ENCODE results near the gene ZNF76. TPM values are rescaled to one million over a fixed set of nuclear protein-coding genes. Genes with fewer than 3 reads are reported as not detected.
A peak's percentile ranks its signal among the peaks of the same experiment; 100 is the strongest.

ZNF76 gene
- 8.2 and 15.6 TPM in 2 replicates for total RNA-seq (2014; rRNA removed; shearing (Covaris generic))

DNA sequence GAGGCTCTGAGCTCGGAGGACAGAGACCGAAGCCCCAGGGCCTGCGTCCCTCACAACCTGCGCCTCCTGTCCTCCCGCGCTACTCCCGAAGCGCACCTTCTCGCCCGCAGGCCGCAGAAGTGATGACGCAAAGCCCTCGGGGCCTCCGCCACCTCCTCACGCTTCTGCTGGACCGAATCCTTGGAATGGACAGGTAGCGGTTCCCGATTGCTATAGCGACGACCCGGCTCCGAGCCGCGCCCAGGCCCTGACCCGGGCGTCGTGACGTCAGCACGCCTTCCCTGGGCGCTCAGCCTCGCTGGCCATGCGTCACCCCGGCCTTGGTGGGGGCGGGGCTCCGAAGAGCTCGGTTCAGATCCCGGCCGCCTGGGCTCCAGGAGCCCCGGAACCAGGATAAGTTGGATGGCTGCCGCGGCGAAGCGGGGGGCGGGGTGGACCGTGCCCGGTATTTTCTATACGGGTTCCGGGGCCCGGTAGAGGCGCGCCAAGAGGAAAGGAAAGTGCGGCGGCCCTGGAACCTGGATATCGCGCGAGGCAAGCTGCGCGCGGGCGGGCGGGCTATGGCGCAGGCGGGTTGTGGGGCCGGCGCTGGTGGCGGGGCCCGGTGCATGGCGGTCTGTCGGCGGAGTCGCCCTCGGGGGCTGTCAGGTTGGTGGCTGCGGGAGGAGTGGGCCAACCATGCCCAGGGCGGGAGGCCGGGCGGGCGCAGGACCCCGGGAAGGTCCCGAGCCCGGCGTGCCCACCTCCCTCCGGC, at the start of gene ZNF76:
Gene ZNF76, plus strand, starts transcription at position 542 of the 754 bp plus-strand sequence. CDS start 21,417 bp downstream, outside the sequence.
- peak; percentile 97 to 99 for DNase-seq (ENCODE audit: low read depth in 1 of 2, low spot score in 2 of 2)
- peaks cover 11% of the 10 kb centered on the region for H3K4me1 ChIP-seq (replicated peaks)
- 0 out of 2 replicates have a peak, but pooled peaks cover 3% of the 10 kb centered on the region for H3K36me3 ChIP-seq
- peak within 1 kb of the TSS; percentile 89 for H3K4me3 ChIP-seq
- peak within 1 kb of the TSS; percentile 85 for H3K27ac ChIP-seq
- no peaks in the 10 kb centered on the region for H3K27me3 ChIP-seq (replicated peaks)
- 0 out of 2 replicates have a peak, but pooled peaks cover 2% of the 10 kb centered on the region for H3K9me3 ChIP-seq (replicated peaks)

DNA sequence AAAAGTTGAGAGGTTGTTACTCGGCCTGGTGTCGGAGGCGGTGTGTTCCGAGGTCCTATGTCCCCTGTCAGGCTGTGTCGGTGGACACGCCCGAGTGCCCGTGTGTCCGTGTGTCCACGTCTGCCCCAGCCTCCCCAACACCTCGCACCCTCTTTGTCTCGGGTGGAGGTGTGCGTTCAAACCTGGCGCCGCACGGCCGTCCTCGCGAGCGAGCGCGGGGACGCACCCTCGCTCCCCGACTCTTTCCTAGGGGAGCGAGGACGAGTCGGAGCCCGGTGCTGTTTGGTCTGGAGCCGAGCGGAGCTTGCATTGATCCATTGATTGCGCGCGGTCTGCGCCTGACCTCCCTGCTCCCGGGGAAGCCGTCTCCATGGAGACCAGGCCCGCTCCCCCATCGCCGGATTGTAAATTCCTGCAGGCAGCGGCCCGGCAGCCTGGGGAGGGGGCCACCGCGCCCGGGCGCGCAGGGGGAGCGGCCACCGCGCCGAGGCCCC, 46.2 kb upstream of the ZNF76 start:
- H3K4me1 ChIP-seq (replicated peaks): peaks cover 21% of the 10 kb centered on the region

DNA sequence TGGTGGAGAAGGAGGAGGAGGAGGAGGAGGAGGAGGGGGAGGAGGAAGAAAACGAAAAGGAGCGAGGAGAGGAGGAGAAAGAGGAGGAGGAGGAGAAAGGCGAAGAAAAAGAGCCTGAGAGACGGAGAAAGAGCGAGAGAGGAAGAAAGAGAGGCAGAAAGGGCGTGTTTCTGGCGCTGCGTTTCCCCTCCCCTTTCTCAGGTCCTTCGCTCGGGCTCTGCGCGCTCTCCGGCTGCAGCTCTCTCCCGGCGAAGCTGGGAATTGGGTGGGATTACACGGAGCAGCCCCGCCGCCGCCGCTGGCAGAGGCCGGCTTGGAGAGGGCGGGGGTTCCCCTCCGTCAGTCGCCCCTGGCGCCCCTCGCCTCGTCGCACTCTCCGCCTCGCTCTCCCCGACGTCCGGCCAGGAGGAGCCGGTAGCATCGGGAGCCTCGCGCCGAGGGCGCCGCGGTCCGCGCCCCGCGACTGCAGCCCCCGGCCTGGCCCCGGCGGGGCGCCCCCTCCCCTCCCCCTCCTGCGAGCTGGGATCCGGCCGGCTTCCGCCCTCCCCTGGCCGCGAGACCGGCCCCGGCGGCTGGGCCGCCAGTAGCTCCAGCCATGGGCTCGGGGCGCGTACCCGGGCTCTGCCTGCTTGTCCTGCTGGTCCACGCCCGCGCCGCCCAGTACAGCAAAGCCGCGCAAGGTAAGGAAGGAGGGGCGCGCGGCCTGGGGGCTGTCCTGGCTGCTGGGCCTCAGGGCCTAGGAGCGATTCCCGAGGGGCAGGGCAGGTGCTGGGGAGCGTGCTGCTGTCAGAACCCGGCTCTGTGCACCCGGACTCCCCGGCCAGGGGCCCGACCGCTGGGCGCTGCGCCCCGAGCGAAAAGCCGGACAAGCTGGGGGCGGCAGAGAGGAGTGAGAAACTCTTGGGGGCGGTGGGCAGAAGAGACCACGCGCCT, 45.4 kb upstream of the ZNF76 start, which contains the start of gene SCUBE3:
Gene SCUBE3, plus strand, starts transcription at position 133 of the 933 bp plus-strand sequence. Its CDS starts 463 bp downstream, at position 596.
- Histone ChIP-seq H3K9me3 (replicated peaks) (no peaks in the 10 kb centered on the region), H3K27ac (no peak within 1 kb of the TSS), H3K27me3 (replicated peaks) (0 out of 2 replicates have a peak, but pooled peaks cover 3% of the 10 kb centered on the region), H3K4me3 (peak within 1 kb of the TSS; percentile 56), H3K4me1 (replicated peaks) (peaks cover 21% of the 10 kb centered on the region), H3K36me3 (no peaks in the 10 kb centered on the region; the same call in 1 of the 2 replicates)
- DNase-seq (ENCODE audit: low read depth in 1 of 2, low spot score in 2 of 2): peak; percentile 59 to 62

More for the DNA sequence above, 46.2 kb upstream of the ZNF76 start:
- Histone ChIP-seq H3K4me3 (peak overlapping the region; percentile 56), H3K9me3 (replicated peaks) (no peaks in the 10 kb centered on the region), H3K27ac (no peak overlapping the region), H3K36me3 (no peaks in the 10 kb centered on the region), H3K27me3 (replicated peaks) (0 out of 2 replicates have a peak, but pooled peaks cover 3% of the 10 kb centered on the region)
- no peak for DNase-seq (ENCODE audit: low read depth in 1 of 2, low spot score in 2 of 2)

DNA sequence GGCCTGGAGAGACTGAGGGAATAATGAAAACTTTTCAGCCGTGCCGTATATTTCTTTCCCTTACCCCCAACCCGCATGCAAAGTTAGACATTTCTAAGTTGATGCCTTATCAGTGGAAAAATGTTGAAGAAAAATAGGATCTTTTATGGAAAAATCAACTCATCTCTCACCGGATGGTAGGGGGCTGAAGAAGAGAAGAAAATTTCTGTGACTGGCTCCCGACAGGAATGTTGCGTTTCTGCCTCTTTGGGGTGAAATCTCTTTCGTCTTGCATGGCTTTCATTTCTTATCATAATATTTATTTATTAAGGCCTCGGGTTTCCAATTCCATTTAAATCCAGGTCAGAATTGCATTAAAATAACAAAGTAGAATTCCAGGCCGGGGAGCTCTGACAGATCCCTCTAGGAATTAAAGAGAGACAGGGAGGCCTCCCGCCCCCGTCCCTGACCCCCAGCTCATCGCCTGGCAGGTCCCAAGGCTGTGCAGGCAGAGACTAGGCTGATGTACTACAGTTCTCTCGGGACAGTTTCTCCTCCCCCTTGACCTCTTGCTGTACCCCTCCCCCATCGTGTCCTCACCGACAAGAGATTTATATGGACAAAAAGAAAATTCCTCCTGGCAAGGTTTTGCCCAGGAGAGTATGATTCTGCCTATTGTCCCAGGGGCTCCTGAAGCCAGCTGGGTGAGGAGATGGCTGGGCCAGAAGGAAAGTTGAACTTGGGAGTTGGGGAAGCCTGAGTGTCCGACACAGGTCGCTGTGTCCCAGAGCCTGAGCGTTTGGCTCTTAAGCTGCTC, 44.5 kb upstream of the ZNF76 start:
- Histone ChIP-seq H3K27me3 (replicated peaks) (0 out of 2 replicates have a peak, but pooled peaks cover 3% of the 10 kb centered on the region), H3K4me3 (peak overlapping the region; percentile 56), H3K27ac (no peak overlapping the region)

DNA sequence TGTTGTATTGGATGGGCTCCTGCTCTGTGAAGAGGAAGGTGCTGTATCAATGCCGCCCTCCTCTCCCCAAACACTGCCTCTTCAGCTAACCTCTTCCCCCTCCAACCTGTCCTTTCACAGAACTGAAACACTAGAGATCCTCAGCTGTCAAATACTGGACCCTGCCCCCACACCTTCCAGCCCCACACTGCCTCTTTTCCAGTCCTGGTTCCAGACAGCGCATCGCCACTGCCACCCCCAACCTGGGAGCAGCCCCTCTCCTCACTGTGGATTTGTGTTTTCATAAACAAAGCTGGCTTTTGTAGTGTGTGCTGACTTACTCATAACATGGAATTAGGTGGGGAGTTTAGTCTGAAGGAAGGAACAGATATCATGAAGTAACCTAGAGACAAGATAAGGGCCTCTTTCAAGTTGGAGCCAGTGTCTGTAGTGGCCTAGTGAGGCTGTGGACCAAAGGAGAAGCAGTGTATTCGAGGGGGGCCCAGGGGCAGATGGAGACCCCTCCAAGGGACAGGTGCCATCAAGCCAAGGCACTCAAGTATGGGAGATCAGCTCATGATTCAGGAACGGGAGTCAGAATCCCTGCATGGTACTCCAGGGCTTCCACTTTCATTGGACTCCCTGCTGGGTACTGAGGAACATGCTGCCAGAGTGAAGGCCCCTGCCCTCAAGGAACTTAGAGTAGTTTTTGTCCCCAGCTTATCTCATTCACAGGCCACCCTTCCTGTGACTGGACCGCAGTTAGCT, 43.7 kb upstream of the ZNF76 start:
- no peak for DNase-seq (ENCODE audit: low read depth in 1 of 2, low spot score in 2 of 2)
- no peak overlapping the region for H3K27ac ChIP-seq
- no peaks in the 10 kb centered on the region; the same call in 1 of the 2 replicates for H3K9me3 ChIP-seq (replicated peaks)
- peaks cover 21% of the 10 kb centered on the region for H3K4me1 ChIP-seq (replicated peaks)
- 0 out of 2 replicates have a peak, but pooled peaks cover 3% of the 10 kb centered on the region for H3K27me3 ChIP-seq (replicated peaks)
- no peaks in the 10 kb centered on the region; the same call in 1 of the 2 replicates for H3K36me3 ChIP-seq
- H3K4me3 ChIP-seq: no peak overlapping the region

More for the DNA sequence above, 44.5 kb upstream of the ZNF76 start:
- H3K9me3 ChIP-seq (replicated peaks): no peaks in the 10 kb centered on the region; the same call in 1 of the 2 replicates
- no peak for DNase-seq (ENCODE audit: low read depth in 1 of 2, low spot score in 2 of 2)
- no peaks in the 10 kb centered on the region; the same call in 1 of the 2 replicates for H3K36me3 ChIP-seq
- H3K4me1 ChIP-seq (replicated peaks): peaks cover 21% of the 10 kb centered on the region

DNA sequence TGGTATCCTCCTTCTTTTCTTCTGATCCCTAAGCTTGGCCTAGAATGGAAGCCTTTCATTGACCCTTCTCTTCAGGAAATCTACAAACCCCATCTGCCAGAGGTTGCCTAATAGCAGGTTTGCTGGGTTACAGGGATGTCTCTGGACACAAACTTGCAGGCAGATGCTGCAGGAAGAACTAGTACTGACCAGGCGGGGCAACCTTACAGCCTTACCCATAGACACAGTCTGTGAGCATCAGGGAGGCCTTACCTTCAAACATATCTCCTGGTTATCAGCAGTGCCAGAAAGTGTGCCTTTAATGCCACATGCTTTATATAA, 43.2 kb upstream of the ZNF76 start:
- H3K9me3 ChIP-seq (replicated peaks): no peaks in the 10 kb centered on the region; the same call in 1 of the 2 replicates
- H3K4me1 ChIP-seq (replicated peaks): peaks cover 21% of the 10 kb centered on the region
- no peak overlapping the region for H3K4me3 ChIP-seq
- H3K27me3 ChIP-seq (replicated peaks): 0 out of 2 replicates have a peak, but pooled peaks cover 3% of the 10 kb centered on the region
- H3K27ac ChIP-seq: no peak overlapping the region
- DNase-seq (ENCODE audit: low read depth in 1 of 2, low spot score in 2 of 2): no peak
- H3K36me3 ChIP-seq: no peaks in the 10 kb centered on the region; the same call in 1 of the 2 replicates

DNA sequence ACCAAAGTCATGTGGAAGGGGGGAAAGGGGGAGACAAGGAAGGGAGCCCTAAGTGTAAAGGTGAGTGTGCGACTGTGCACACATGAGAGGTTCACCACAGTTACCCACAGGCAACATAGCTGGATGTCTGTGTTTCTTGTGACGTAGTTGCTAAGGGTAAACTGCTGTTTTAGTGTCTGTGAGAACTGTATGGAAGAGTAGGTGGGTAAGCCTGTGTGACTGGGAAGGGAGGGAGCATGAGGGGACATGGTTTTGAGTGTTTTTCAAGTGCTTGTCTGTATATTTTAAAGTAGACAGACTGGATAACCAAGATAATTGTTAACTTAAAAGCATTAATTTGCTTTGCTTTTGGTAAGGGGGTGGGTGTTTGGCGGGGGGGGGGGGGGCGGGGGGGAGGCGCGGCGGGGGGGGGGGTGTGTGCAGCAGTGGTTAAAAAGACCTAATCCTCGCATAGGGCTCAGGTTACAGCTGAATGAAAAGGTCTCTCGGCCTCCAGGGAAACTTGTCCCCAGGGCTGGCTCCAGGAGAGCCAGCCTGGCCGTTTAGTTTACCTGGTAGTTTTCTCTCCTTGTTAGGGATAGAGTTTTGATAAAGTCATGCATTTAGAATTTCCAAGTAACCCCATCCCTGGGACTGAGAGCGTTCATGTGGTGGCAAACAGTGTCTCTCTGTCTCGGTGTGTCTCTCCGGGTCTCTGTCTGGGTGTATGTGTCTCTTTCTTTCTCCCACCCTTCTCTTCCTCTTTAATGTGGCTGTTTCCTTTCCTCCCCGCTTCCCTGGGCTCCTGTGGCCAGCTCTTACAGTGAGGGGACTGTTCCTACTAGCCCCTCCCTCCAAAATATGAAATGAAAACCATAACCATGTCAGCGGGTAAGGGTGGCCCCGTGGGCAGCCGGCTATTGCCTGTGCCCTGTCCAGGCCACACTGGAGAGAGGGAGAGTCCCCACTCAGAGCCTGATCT, 42.4 kb upstream of the ZNF76 start:
- Histone ChIP-seq H3K27me3 (replicated peaks) (0 out of 2 replicates have a peak, but pooled peaks cover 3% of the 10 kb centered on the region), H3K36me3 (no peaks in the 10 kb centered on the region; the same call in 1 of the 2 replicates), H3K27ac (no peak overlapping the region), H3K4me3 (no peak overlapping the region), H3K4me1 (replicated peaks) (peaks cover 21% of the 10 kb centered on the region), H3K9me3 (replicated peaks) (no peaks in the 10 kb centered on the region; the same call in 1 of the 2 replicates)
- DNase-seq (ENCODE audit: low read depth in 1 of 2, low spot score in 2 of 2): no peak

DNA sequence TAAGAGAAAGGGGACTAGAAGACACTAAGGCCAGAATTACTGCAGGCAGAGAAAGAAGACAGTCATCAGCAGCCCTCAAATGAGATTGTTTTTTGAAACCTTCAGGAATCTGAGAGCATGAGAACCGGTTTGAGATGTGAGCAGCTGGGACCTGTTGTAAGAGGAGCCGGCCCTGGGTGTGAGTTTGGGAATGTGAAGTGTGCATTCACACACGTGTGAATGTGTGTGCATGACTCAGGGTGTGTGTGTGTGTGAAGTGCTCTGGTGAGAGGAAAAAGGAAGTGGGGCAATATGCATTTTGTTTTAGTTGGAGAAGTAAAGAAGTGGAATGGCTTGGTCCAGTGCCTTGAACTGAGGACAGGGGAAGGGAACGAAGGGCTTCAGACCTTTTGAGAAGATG, 41.5 kb upstream of the ZNF76 start:
- no peak for DNase-seq (ENCODE audit: low read depth in 1 of 2, low spot score in 2 of 2)
- H3K27ac ChIP-seq: no peak overlapping the region
- H3K4me1 ChIP-seq (replicated peaks): peaks cover 21% of the 10 kb centered on the region
- H3K27me3 ChIP-seq (replicated peaks): 0 out of 2 replicates have a peak, but pooled peaks cover 3% of the 10 kb centered on the region
- no peaks in the 10 kb centered on the region; the same call in 1 of the 2 replicates for H3K36me3 ChIP-seq
- no peaks in the 10 kb centered on the region; the same call in 1 of the 2 replicates for H3K9me3 ChIP-seq (replicated peaks)
- H3K4me3 ChIP-seq: no peak overlapping the region

DNA sequence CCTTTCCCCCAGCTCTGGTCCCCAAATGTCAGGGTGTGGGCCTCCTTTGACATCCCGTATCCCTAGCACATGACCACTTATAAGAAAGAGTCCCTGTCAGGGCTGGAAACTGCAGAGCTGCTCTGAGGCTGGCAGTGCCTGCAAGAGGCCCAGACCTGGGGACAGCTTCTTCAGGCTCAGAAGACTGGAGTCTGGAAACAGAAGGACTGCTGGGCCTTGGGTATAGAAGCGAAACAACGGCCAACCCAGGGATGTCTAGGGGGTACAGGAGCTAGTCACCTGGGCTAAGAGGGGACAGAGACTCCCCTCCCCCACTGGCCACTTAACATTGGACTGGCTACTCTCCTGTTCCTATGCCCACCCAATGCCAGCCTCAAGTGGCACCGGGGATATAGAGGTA, 41.1 kb upstream of the ZNF76 start:
- H3K9me3 ChIP-seq (replicated peaks): no peaks in the 10 kb centered on the region; the same call in 1 of the 2 replicates
- H3K27ac ChIP-seq: no peak overlapping the region
- peaks cover 18% of the 10 kb centered on the region for H3K4me1 ChIP-seq (replicated peaks)
- 0 out of 2 replicates have a peak, but pooled peaks cover 3% of the 10 kb centered on the region for H3K27me3 ChIP-seq (replicated peaks)
- no peaks in the 10 kb centered on the region; the same call in 1 of the 2 replicates for H3K36me3 ChIP-seq
- no peak for DNase-seq (ENCODE audit: low read depth in 1 of 2, low spot score in 2 of 2)
- no peak overlapping the region for H3K4me3 ChIP-seq

DNA sequence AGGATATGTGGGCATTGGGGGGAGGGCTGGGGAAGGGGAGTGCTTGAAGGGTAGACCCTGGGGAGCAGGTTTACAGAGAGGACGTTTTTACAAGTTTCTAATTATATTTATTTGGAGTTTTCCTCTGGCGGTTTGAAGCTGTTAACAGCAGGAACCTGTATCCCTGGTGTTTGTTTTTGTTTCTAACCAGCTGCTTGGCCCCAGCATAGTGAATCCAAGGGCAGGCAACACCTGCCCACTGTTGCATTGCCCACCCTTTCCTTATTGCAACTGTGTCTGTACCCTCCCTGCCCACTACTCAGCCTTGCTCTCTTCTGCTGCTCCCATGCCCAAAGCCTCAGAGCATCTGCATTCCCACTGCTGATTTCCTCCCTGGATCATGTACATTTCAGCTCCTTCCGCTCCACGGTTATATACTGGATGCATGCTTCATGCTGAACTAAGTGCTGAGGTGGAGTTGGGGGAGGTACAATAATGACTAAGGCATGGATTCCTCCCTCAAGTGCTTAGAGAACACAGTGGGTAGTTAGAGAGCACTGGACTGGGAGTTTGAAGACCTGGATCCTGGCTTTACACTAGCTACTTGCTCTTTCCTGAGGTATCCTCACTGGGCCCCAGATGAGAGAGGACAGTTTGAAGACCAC, 39.7 kb upstream of the ZNF76 start:
- peaks cover 10% of the 10 kb centered on the region for H3K4me1 ChIP-seq (replicated peaks)
- 0 out of 2 replicates have a peak, but pooled peaks cover 3% of the 10 kb centered on the region for H3K27me3 ChIP-seq (replicated peaks)
- no peak overlapping the region for H3K27ac ChIP-seq
- no peak for DNase-seq (ENCODE audit: low read depth in 1 of 2, low spot score in 2 of 2)
- no peak overlapping the region for H3K4me3 ChIP-seq
- H3K36me3 ChIP-seq: no peaks in the 10 kb centered on the region; the same call in 1 of the 2 replicates
- H3K9me3 ChIP-seq (replicated peaks): no peaks in the 10 kb centered on the region; the same call in 1 of the 2 replicates

DNA sequence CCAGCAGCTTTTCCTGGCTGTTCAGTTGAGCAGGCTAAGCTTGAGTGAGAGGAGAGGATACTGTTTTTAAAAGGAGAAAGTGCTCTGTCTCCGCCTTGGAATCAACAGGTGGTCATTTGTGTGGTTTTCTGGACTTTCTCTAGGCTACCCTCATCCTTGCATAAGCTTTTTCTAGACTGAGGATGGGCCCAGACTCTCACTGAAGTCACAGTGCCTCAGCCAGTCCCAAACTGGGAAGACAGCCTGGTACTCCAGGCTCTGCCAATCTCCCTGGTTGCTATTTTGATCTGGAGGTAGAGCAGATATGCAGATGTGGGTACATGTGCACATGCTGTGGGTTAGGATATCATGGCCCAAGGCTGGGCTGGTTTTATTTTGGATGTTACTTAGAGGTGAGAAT, 38.8 kb upstream of the ZNF76 start:
- Histone ChIP-seq H3K36me3 (no peaks in the 10 kb centered on the region; the same call in 1 of the 2 replicates), H3K4me1 (replicated peaks) (peaks cover under 1% of the 10 kb centered on the region), H3K9me3 (replicated peaks) (no peaks in the 10 kb centered on the region; the same call in 1 of the 2 replicates), H3K4me3 (no peak overlapping the region), H3K27ac (no peak overlapping the region), H3K27me3 (replicated peaks) (no peaks in the 10 kb centered on the region)
- DNase-seq (ENCODE audit: low read depth in 1 of 2, low spot score in 2 of 2): no peak
